Measurements from ENCODE around the gene SP5. TPM values are rescaled to one million over a fixed set of nuclear protein-coding genes. Genes with fewer than 3 reads are reported as not detected.

Gene SP5
- total RNA-seq, 2 experiments from 2014 or later: not detected

DNA sequence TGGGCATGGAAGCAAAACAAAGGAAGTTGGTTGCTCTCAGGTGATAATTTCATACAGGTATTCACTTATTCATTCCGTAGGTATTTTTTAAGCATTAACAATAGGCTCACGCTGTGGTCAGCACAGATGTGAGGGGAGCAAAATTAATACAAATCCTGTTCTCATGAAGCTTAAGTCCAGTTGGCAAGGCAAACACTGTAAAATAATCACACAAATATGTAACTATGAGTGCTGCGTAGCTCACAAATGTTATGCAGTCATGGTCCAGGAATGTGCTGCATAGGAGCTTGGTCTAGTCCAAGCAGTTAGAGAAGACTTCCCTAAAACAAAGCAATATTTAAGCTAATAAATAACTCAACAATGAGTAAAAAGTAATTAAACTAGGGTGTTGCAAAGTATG lies 23.9 kb downstream of the SP5 start:
- no peak for ATAC-seq (ENCODE audit: poor library complexity)

DNA sequence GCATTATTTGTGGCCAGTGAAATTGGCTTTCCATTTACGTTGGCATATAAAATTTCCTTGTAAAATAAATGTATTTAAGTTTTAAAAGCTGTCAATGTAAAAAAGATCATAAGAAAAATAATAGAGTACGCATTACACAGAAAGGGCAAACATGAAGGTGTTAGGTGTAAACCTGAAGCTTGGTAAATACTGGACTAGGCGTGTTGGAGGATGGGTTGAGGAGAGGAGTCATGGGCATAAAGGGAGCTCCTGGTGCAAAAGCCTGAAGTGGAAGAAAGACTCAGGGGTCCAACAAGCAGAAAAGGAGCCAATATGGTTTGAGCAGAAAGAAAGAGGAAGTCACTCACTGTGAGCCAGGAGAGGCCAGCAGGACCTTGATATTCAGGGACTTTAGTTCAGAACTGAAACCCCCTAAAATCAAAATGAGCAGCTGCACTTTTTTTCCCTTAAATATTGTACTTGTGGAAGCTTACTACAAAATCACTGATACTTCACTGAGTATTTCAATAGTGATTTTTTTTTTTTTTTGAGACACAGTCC lies 24.4 kb downstream of the SP5 start:
- H3K9me3 ChIP-seq (ENCODE audit: control insufficient read depth in 1 of 2, insufficient read depth in 1 of 2, low read length in 2 of 2): peaks cover 0 to 5% of the 10 kb centered on the region in 2 experiments
- intact Hi-C loops (cut with DNase I, micrococcal nuclease): loop anchor here in 1 of 2 experiments (5.0 kb wide), 1 partner anchor 73 kb away; no protein-coding TSS in a partner anchor
- H3K36me3 ChIP-seq (ENCODE audit: insufficient read depth, low read length): no peaks in the 10 kb centered on the region
- TF ChIP-seq, protein P1, sequence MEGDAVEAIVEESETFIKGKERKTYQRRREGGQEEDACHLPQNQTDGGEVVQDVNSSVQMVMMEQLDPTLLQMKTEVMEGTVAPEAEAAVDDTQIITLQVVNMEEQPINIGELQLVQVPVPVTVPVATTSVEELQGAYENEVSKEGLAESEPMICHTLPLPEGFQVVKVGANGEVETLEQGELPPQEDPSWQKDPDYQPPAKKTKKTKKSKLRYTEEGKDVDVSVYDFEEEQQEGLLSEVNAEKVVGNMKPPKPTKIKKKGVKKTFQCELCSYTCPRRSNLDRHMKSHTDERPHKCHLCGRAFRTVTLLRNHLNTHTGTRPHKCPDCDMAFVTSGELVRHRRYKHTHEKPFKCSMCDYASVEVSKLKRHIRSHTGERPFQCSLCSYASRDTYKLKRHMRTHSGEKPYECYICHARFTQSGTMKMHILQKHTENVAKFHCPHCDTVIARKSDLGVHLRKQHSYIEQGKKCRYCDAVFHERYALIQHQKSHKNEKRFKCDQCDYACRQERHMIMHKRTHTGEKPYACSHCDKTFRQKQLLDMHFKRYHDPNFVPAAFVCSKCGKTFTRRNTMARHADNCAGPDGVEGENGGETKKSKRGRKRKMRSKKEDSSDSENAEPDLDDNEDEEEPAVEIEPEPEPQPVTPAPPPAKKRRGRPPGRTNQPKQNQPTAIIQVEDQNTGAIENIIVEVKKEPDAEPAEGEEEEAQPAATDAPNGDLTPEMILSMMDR (IDR thresholded peaks at IDR 0.05): no peak
- peaks cover 19% of the 10 kb centered on the region for H3K27me3 Mint-ChIP-seq
- DNase-seq: no peak
- H3K4me3 Mint-ChIP-seq: no peak overlapping the region
- no peaks in the 10 kb centered on the region for H3K4me1 ChIP-seq (ENCODE audit: insufficient read depth, low read length)
- H3K27me3 ChIP-seq (ENCODE audit: control insufficient read depth in 1 of 2, insufficient read depth in 2 of 2, low read length in 2 of 2): peaks cover 5 to 10% of the 10 kb centered on the region in 2 experiments
- no peaks in the 10 kb centered on the region for H3K36me3 Mint-ChIP-seq (ENCODE audit: low read depth)
- H3K27ac ChIP-seq (ENCODE audit: low read depth in 1 of 2, low read length in 2 of 2): no peak overlapping the region
- ATAC-seq (ENCODE audit: poor library complexity): no peak
- H3K27ac Mint-ChIP-seq: no peak overlapping the region
- no peak overlapping the region for H3K4me3 ChIP-seq (ENCODE audit: low read length)
- H3K4me1 Mint-ChIP-seq (ENCODE audit: low read depth): no peaks in the 10 kb centered on the region
- CTCF ChIA-PET: no interaction called here
- no peaks in the 10 kb centered on the region for H3K9me3 Mint-ChIP-seq
- POLR2A ChIA-PET: no interaction called here

More for the DNA sequence above, 23.9 kb downstream of the SP5 start:
- Histone ChIP-seq H3K27me3 (ENCODE audit: control insufficient read depth in 1 of 2, insufficient read depth in 2 of 2, low read length in 2 of 2) (peaks cover 5 to 10% of the 10 kb centered on the region in 2 experiments), H3K4me3 (ENCODE audit: low read length) (no peak overlapping the region), H3K9me3 (ENCODE audit: control insufficient read depth in 1 of 2, insufficient read depth in 1 of 2, low read length in 2 of 2) (peaks cover 0 to 5% of the 10 kb centered on the region in 2 experiments), H3K36me3 (ENCODE audit: insufficient read depth, low read length) (no peaks in the 10 kb centered on the region), H3K27ac (ENCODE audit: low read depth in 1 of 2, low read length in 2 of 2) (no peak overlapping the region), H3K4me1 (ENCODE audit: insufficient read depth, low read length) (no peaks in the 10 kb centered on the region)
- H3K27ac Mint-ChIP-seq: no peak overlapping the region
- DNase-seq: no peak
- peaks cover 13% of the 10 kb centered on the region for H3K27me3 Mint-ChIP-seq
- no peaks in the 10 kb centered on the region for H3K36me3 Mint-ChIP-seq (ENCODE audit: low read depth)
- intact Hi-C loops (cut with DNase I, micrococcal nuclease): loop anchor here in 1 of 2 experiments (5.0 kb wide), 1 partner anchor 73 kb away; no protein-coding TSS in a partner anchor
- H3K9me3 Mint-ChIP-seq: no peaks in the 10 kb centered on the region
- no peak overlapping the region for H3K4me3 Mint-ChIP-seq
- ChIA-PET POLR2A (no interaction called here), CTCF (no interaction called here)
- TF ChIP-seq, protein P1 (IDR thresholded peaks at IDR 0.05): no peak
- no peaks in the 10 kb centered on the region for H3K4me1 Mint-ChIP-seq (ENCODE audit: low read depth)

DNA sequence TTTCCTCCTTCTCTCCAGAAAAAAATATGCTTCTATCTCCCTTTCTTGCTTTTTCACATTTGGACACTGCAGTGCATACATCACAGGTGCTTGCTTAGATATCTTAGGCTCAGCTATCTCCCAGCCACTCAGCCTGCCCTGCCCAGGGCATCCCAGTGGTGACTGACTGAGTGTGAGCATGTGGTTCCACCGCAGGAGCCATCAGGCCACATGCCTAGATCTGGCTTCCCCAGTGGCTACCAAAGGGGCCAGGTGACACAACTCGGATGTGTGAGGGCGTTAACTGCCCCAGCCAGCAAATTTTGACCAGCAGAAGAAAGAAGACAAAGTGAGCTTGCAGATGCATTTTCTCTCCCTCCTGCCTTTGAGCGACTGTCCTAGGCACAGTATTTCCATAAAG lies 25.5 kb downstream of the SP5 start:
- ChIA-PET POLR2A (no interaction called here), CTCF (no interaction called here)
- peaks cover 27% of the 10 kb centered on the region for H3K27me3 Mint-ChIP-seq
- Histone ChIP-seq H3K27ac (ENCODE audit: low read depth in 1 of 2, low read length in 2 of 2) (no peak overlapping the region), H3K4me1 (ENCODE audit: insufficient read depth, low read length) (no peaks in the 10 kb centered on the region), H3K27me3 (ENCODE audit: control insufficient read depth in 1 of 2, insufficient read depth in 2 of 2, low read length in 2 of 2) (peaks cover 5 to 15% of the 10 kb centered on the region in 2 experiments), H3K36me3 (ENCODE audit: insufficient read depth, low read length) (no peaks in the 10 kb centered on the region), H3K4me3 (ENCODE audit: low read length) (no peak overlapping the region), H3K9me3 (ENCODE audit: control insufficient read depth in 1 of 2, insufficient read depth in 1 of 2, low read length in 2 of 2) (peaks cover 0 to 5% of the 10 kb centered on the region in 2 experiments)
- no peaks in the 10 kb centered on the region for H3K9me3 Mint-ChIP-seq
- H3K4me1 Mint-ChIP-seq (ENCODE audit: low read depth): no peaks in the 10 kb centered on the region
- H3K36me3 Mint-ChIP-seq (ENCODE audit: low read depth): no peaks in the 10 kb centered on the region
- DNase-seq (no peak), ATAC-seq (ENCODE audit: poor library complexity) (no peak)
- H3K27ac Mint-ChIP-seq: no peak overlapping the region
- H3K4me3 Mint-ChIP-seq: no peak overlapping the region
- intact Hi-C loops (cut with DNase I, micrococcal nuclease): loop anchor here in 1 of 2 experiments (1.0 kb wide), 1 partner anchor 20 kb away; no protein-coding TSS in a partner anchor
- TF ChIP-seq, protein P1 (IDR thresholded peaks at IDR 0.05): no peak
